Breast epithelium (tissue), 3 donors: Measurements from ENCODE around the gene SERPINB8.

Experiments used
- POLR2AphosphoS5 ChIP-seq, 3 donors: sonication (generic); formaldehyde crosslinking; IDR thresholded peaks; one replicate each; pipeline ENCODE4 v1.6.1; 2017; ENCODE audit warnings: antibody characterized with exemption in 3 of 3
- TF ChIP-seq, protein P1 (sequence below), 3 donors: fragments of 450-650 bp; IDR thresholded peaks; one replicate each; pipeline ENCODE4 v1.5.1; 2016 to 2017; ENCODE audit warnings: antibody characterized with exemption in 3 of 3, mild to moderate bottlenecking in 3 of 3, moderate library complexity in 3 of 3

DNA sequence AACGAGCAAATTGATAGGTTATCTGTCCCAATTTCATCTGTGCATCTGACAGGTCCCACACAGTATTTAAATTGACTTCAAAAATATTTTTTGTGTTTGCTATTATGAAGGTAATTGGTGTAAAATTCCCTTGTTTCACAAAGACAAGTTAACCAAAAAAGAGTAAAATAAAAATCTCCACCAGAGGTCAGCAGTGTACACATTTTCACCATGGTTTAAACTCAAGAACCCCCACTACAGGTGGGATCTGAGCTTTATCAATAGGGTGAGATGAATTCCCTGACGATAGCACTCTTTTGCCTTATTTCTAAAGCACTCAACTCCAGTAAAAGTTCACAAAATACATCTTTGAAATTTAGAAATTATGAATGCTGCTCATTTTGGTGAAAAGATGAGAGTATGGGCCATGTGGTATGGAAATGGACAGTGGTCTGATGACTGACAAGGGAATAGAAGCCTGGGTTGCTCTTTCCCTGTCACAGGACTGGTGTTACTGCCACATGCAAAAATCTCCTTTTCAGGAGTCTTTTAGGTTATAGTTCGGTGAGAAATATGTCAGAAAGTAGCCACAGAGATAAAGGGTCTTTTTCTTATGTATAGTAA, 68.0 kb downstream of the SERPINB8 start:
- TF ChIP-seq, protein P1, sequence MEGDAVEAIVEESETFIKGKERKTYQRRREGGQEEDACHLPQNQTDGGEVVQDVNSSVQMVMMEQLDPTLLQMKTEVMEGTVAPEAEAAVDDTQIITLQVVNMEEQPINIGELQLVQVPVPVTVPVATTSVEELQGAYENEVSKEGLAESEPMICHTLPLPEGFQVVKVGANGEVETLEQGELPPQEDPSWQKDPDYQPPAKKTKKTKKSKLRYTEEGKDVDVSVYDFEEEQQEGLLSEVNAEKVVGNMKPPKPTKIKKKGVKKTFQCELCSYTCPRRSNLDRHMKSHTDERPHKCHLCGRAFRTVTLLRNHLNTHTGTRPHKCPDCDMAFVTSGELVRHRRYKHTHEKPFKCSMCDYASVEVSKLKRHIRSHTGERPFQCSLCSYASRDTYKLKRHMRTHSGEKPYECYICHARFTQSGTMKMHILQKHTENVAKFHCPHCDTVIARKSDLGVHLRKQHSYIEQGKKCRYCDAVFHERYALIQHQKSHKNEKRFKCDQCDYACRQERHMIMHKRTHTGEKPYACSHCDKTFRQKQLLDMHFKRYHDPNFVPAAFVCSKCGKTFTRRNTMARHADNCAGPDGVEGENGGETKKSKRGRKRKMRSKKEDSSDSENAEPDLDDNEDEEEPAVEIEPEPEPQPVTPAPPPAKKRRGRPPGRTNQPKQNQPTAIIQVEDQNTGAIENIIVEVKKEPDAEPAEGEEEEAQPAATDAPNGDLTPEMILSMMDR (IDR thresholded peaks at IDR 0.05), result peak in 2 of 3 donors; percentile 11 to 34
- TF ChIP-seq POLR2AphosphoS5 (IDR thresholded peaks at IDR 0.05), result no peak
